ENCODE measurements around the gene LRRC8C.
"Not testable (repeated sequence)": the region's sequence is repeated elsewhere in the genome, so short reads cannot be mapped to it uniquely, and the experiment has no call there.

LRRC8C gene

GRCh38 chr1:89622895-89623294 lies 10.0 kb upstream of the LRRC8C start:
- ChIA-PET CTCF (interaction anchor here (1.1 to 5.4 kb wide), 10 partner anchors 7 to 141 kb away, joined by 3 to 47 read pairs (median 4); partner anchors contain the start of gene LRRC8C), POLR2A (interaction anchor here (0.7 kb wide), 1 partner anchor 97 kb away, joined by 3 read pairs; no protein-coding TSS in a partner anchor)
- no peak for TF ChIP-seq CTCF (IDR thresholded peaks at IDR 0.05; ENCODE audit: control extremely low read depth, extremely low read depth, low read depth, missing control alignments)
- DNase-seq (ENCODE audit: extremely low spot score) = no peak

DNA sequence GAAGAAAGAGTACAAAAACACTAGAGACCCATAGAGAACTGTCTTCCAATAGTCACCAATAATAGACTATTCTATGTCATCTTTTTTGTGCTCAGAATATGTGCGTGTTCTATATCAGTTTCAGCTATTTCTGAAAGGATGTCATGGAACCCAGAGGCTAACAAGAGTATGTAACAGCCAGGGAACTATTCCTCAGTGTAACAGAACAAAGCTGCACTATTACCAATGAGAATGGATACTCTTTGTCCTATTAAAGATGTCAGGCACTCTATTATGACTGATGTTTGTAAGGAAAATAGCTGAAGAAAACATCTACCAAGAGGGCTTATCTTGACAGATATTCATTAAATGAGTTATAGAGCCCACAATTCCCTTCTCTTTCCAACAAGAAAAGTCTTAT lies 8.6 kb upstream of the LRRC8C start:
- DNase-seq (ENCODE audit: extremely low spot score) = no peak
- ChIA-PET POLR2A (no interaction called here), CTCF (interaction anchor here (0.7 to 5.4 kb wide), 7 partner anchors 8 to 140 kb away, joined by 3 to 47 read pairs (median 6); no protein-coding TSS in a partner anchor)
- no peak for TF ChIP-seq CTCF (IDR thresholded peaks at IDR 0.05; ENCODE audit: control extremely low read depth, extremely low read depth, low read depth, missing control alignments)

DNA sequence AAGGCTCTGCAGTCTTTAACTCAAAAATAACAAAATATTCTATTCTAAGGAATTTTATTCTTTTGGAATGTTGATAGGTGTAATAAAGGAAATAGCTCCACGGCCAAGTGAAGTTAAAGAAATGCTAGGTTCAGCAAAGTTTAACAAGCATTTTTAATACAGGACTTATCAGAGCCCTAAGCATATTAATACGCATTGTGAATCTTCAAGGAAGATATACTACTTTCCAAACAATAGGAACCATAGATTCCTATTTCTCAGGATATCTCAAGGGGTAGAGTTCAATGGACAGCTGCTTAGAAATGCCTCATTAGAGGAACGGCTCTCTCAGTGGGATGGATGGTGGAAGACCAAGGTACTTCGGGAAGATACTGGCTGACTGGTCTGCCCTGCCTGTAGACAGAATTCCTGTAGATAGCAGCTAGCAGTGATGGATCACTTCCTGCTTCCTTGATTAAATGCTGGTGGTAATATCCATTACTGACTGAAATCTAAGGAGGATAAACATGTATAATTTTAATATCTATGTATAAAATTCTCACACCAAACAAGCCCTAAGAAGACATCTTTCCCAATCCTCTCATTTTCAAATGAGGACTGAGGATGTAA lies 8.1 kb upstream of the LRRC8C start:
- no peak for DNase-seq (ENCODE audit: extremely low spot score)
- ChIA-PET POLR2A (no interaction called here), CTCF (interaction anchor here (1.9 to 5.4 kb wide), 4 partner anchors 9 to 141 kb away, joined by 6 to 47 read pairs (median 14); no protein-coding TSS in a partner anchor)
- TF ChIP-seq CTCF (IDR thresholded peaks at IDR 0.05; ENCODE audit: control extremely low read depth, extremely low read depth, low read depth, missing control alignments) = no peak

GRCh38 chr1:89627596-89627962 lies 5.3 kb upstream of the LRRC8C start:
- TF ChIP-seq CTCF (IDR thresholded peaks at IDR 0.05; ENCODE audit: control extremely low read depth, extremely low read depth, low read depth, missing control alignments) = no peak
- DNase-seq (ENCODE audit: extremely low spot score) = no peak
- ChIA-PET POLR2A (interaction anchor here (0.7 kb wide), 1 partner anchor 249 kb away, joined by 3 read pairs; no protein-coding TSS in a partner anchor), CTCF (interaction anchor here (0.9 to 10.3 kb wide), 7 partner anchors 11 to 137 kb away, joined by 3 to 105 read pairs (median 6); no protein-coding TSS in a partner anchor)

DNA sequence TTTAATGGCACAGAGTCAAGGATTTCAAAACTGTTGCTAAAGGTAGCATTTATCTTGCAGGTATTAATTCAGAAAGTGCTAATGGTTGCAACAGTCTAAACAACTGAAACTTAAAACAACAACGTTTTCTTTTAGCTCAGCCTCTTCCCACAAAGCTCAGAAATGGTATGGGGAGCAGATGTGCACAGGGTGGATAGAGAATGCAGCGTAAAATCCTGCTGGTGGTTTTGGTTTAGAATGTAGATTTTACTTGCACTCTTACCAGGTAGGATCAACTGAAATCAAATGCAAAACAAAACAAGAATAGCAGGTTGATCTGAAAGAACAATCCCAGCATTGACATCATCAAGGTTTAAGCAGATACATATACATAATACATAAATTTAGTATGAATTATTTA lies 3.8 kb upstream of the LRRC8C start:
- ChIA-PET CTCF (interaction anchor here (1.0 to 10.3 kb wide), 7 partner anchors 14 to 135 kb away, joined by 3 to 105 read pairs (median 12); no protein-coding TSS in a partner anchor), POLR2A (no interaction called here)
- no peak for TF ChIP-seq CTCF (IDR thresholded peaks at IDR 0.05; ENCODE audit: control extremely low read depth, extremely low read depth, low read depth, missing control alignments)
- DNase-seq (ENCODE audit: extremely low spot score) = no peak

DNA sequence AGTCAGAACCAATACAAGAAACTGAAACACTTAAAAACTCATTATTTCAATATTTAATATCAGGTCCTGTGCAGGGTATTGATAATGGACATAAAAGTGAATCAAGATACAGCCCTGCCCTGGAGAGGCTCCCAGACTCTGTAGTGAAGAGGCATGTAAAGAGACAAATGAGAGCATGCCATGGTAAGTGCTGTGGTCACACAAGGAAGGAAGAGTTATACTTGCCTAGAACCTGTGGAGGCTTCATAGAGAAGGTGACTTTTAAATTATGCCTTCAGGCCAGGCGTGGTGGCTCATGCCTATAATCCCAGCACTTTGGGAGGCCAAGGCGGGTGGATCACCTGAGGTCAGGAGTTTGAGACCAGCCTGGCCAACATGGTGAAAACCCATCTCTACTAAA lies 3.3 kb upstream of the LRRC8C start:
- POLR2A ChIA-PET; DNase-seq (ENCODE audit: extremely low spot score): not testable (repeated sequence)
- CTCF ChIA-PET = interaction anchor here (1.0 to 10.3 kb wide), 9 partner anchors 9 to 135 kb away, joined by 3 to 105 read pairs (median 7); no protein-coding TSS in a partner anchor

- POLR2A ChIA-PET = no interaction called here
- CTCF ChIA-PET = interaction anchor here (1.0 to 10.3 kb wide), 9 partner anchors 9 to 134 kb away, joined by 3 to 105 read pairs (median 7); no protein-coding TSS in a partner anchor
- DNase-seq (ENCODE audit: extremely low spot score) = no peak
- no peak for TF ChIP-seq CTCF (IDR thresholded peaks at IDR 0.05; ENCODE audit: control extremely low read depth, extremely low read depth, low read depth, missing control alignments)
Observed at GRCh38 chr1:89630048-89630447, 2.9 kb upstream of the LRRC8C start.

All from GM10248 (cell line).